WTC11 (cell line): ENCODE data around the gene DMRTB1. TPM values are rescaled to one million over a fixed set of nuclear protein-coding genes. Genes with fewer than 3 reads are reported as not detected.

Experiments used
- ATAC-seq: fragments of 200-7000 bp; cut with Tn5 transposase; 2 replicates; pipeline ENCODE4 v1.10.0; 2021; ENCODE audit warnings: mild to moderate bottlenecking, moderate library complexity
- CTCF ChIA-PET: fragments of 300-600 bp; sonication (Branson Sonifier 250); formaldehyde crosslinking; loops from one replicate; lab custom pipeline; 2021; ENCODE audit warnings: antibody characterized with exemption; lab: Charles Lee
- POLR2A ChIA-PET: fragments of 350-600 bp; sonication (Branson Sonifier 250); formaldehyde crosslinking; loops from one replicate; lab custom pipeline; 2021; ENCODE audit warnings: antibody characterized with exemption; lab: Charles Lee
- DNase-seq: peaks from one replicate; pipeline ENCODE4 v3.0.0; 2021; ENCODE audit warnings: low spot score
- H3K27ac Mint-ChIP-seq: 2 replicates; pipeline ENCODE4 v1.8.0; 2021; ENCODE audit warnings: mixed read lengths
- H3K27me3 Mint-ChIP-seq: 2 replicates; pipeline ENCODE4 v1.8.0; 2021; ENCODE audit warnings: low read depth, mild to moderate bottlenecking, moderate library complexity, mixed read lengths
- H3K36me3 Mint-ChIP-seq: 2 replicates; pipeline ENCODE4 v1.8.0; 2021; ENCODE audit warnings: mixed read lengths
- H3K4me1 Mint-ChIP-seq: 2 replicates; pipeline ENCODE4 v1.8.0; 2022; ENCODE audit warnings: mixed read lengths
- H3K4me3 Mint-ChIP-seq: 2 replicates; pipeline ENCODE4 v1.8.0; 2021; ENCODE audit warnings: mild to moderate bottlenecking, moderate library complexity, mixed read lengths
- H3K9me3 Mint-ChIP-seq: 2 replicates; pipeline ENCODE4 v1.8.0; 2021; ENCODE audit warnings: mixed read lengths
- AFF4 ChIP-seq: sonication (generic); formaldehyde crosslinking; IDR thresholded peaks from 2 replicates; pipeline ENCODE4 v1.8.1; 2023; ENCODE audit warnings: mild to moderate bottlenecking, missing genetic modification reagents, borderline replicate concordance
- ATF3 ChIP-seq: sonication (generic); formaldehyde crosslinking; conservative IDR thresholded peaks from 2 replicates; pipeline ENCODE4 v1.8.1; 2022; ENCODE audit warnings: mild to moderate bottlenecking, missing genetic modification reagents
- ATF6 ChIP-seq: sonication (generic); formaldehyde crosslinking; IDR thresholded peaks from 2 replicates; pipeline ENCODE4 v1.8.1; 2023; ENCODE audit warnings: mild to moderate bottlenecking, missing genetic modification reagents
- CTCF ChIP-seq: fragments of 200-600 bp; IDR thresholded peaks from 2 replicates; pipeline ENCODE4 v1.8.0; 2022; ENCODE audit warnings: antibody characterized with exemption
- E2F1 ChIP-seq: sonication (generic); formaldehyde crosslinking; IDR thresholded peaks from 2 replicates; pipeline ENCODE4 v1.8.0; 2022; ENCODE audit warnings: mild to moderate bottlenecking, missing genetic modification reagents
- EMX1 ChIP-seq: fragments of 250-450 bp; sonication (Bioruptor Pico); IDR thresholded peaks from 2 replicates; pipeline ENCODE4 v1.8.0; 2021; ENCODE audit warnings: mild to moderate bottlenecking
- ERG ChIP-seq: fragments of 250-450 bp; sonication (Bioruptor Pico); IDR thresholded peaks from 2 replicates; pipeline ENCODE4 v1.8.0; 2021; ENCODE audit warnings: mild to moderate bottlenecking
- ESRRA ChIP-seq: sonication (generic); formaldehyde crosslinking; IDR thresholded peaks from 2 replicates; pipeline ENCODE4 v1.8.1; 2022; ENCODE audit warnings: mild to moderate bottlenecking, missing genetic modification reagents, borderline replicate concordance
- HMGA2 ChIP-seq: fragments of 250-450 bp; sonication (Bioruptor Pico); IDR thresholded peaks from 2 replicates; pipeline ENCODE4 v1.4.0; 2021; ENCODE audit warnings: mild to moderate bottlenecking, moderate library complexity
- HMGXB4 ChIP-seq: sonication (generic); formaldehyde crosslinking; IDR thresholded peaks from 2 replicates; pipeline ENCODE4 v1.8.1; 2023; ENCODE audit warnings: mild to moderate bottlenecking, moderate library complexity, missing genetic modification reagents
- NFATC4 ChIP-seq: fragments of 250-450 bp; sonication (Bioruptor Pico); IDR thresholded peaks from 2 replicates; pipeline ENCODE4 v1.9.0; 2021; ENCODE audit warnings: mild to moderate bottlenecking
- NR2C2 ChIP-seq: sonication (generic); formaldehyde crosslinking; IDR thresholded peaks from 2 replicates; pipeline ENCODE4 v1.8.0; 2022; ENCODE audit warnings: mild to moderate bottlenecking, missing genetic modification reagents
- PRRX2 ChIP-seq: fragments of 250-450 bp; sonication (Bioruptor Pico); IDR thresholded peaks from 2 replicates; pipeline ENCODE4 v1.8.0; 2021; ENCODE audit warnings: mild to moderate bottlenecking
- RORB ChIP-seq: fragments of 250-450 bp; sonication (Bioruptor Pico); IDR thresholded peaks from 2 replicates; pipeline ENCODE4 v1.9.0; 2021; ENCODE audit warnings: mild to moderate bottlenecking
- SOX15 ChIP-seq: fragments of 250-450 bp; sonication (Bioruptor Pico); IDR thresholded peaks from 2 replicates; pipeline ENCODE4 v1.9.0; 2021; ENCODE audit warnings: mild to moderate bottlenecking
- ZNF219 ChIP-seq: sonication (generic); formaldehyde crosslinking; IDR thresholded peaks from 2 replicates; pipeline ENCODE4 v1.8.0; 2023; ENCODE audit warnings: missing genetic modification reagents, mild to moderate bottlenecking, borderline replicate concordance
- ZNF281 ChIP-seq: sonication (generic); formaldehyde crosslinking; IDR thresholded peaks from 2 replicates; pipeline ENCODE4 v1.8.0; 2023; ENCODE audit warnings: mild to moderate bottlenecking, missing genetic modification reagents
- ZNF396 ChIP-seq: fragments of 250-450 bp; sonication (Bioruptor Pico); IDR thresholded peaks from 2 replicates; pipeline ENCODE4 v1.8.0; 2021; ENCODE audit warnings: mild to moderate bottlenecking, moderate library complexity, borderline replicate concordance
- total RNA-seq: library from RNA; stranded (reverse); gene quantifications from 3 replicates; pipeline ENCODE4 v1.2.3, GENCODE V29; 2021

Gene DMRTB1
- total RNA-seq, 1 experiment from 2014 or later: 0.17 TPM

GRCh38 chr1:53412285-53413174 is 46.7 kb upstream of the DMRTB1 start:
- DNase-seq: no peak
- ChIA-PET CTCF (interaction anchor here (0.6 to 1.4 kb wide), 5 partner anchors 11 to 134 kb away, joined by 3 to 7 read pairs (median 3); no protein-coding TSS in a partner anchor), POLR2A (no interaction called here)
- H3K4me3 Mint-ChIP-seq: no peak overlapping the region
- peaks cover 26% of the 10 kb centered on the region for H3K27me3 Mint-ChIP-seq
- ATAC-seq: no peak
- H3K36me3 Mint-ChIP-seq: no peaks in the 10 kb centered on the region
- peaks cover 41% of the 10 kb centered on the region for H3K4me1 Mint-ChIP-seq
- no peak overlapping the region for H3K27ac Mint-ChIP-seq
- no peaks in the 10 kb centered on the region; the same call in 1 of the 2 replicates for H3K9me3 Mint-ChIP-seq
- TF ChIP-seq ATF3: no peak
- no peak for TF ChIP-seq ESRRA (CRISPR knock-in tag)
- no peak for TF ChIP-seq PRRX2 (CRISPR knock-in tag)
- no peak for TF ChIP-seq HMGXB4 (CRISPR knock-in tag)
- TF ChIP-seq CTCF: no peak
- no peak for TF ChIP-seq EMX1
- TF ChIP-seq E2F1: no peak
- TF ChIP-seq ERG: no peak
- TF ChIP-seq SOX15 (CRISPR knock-in tag): no peak
- TF ChIP-seq ATF6 (CRISPR knock-in tag): no peak
- TF ChIP-seq HMGA2 (CRISPR knock-in tag): no peak
- no peak for TF ChIP-seq ZNF219 (CRISPR knock-in tag)
- TF ChIP-seq NFATC4 (CRISPR knock-in tag): no peak
- TF ChIP-seq NR2C2 (CRISPR knock-in tag): no peak
- no peak for TF ChIP-seq ZNF396
- no peak for TF ChIP-seq ZNF281 (CRISPR knock-in tag)
- TF ChIP-seq AFF4 (CRISPR knock-in tag): no peak
- no peak for TF ChIP-seq RORB
